ENCODE data around the gene RCAN3.
"Not testable (repeated sequence)": the region's sequence is repeated elsewhere in the genome, so short reads cannot be mapped to it uniquely, and the experiment has no call there.

The RCAN3 gene

DNA sequence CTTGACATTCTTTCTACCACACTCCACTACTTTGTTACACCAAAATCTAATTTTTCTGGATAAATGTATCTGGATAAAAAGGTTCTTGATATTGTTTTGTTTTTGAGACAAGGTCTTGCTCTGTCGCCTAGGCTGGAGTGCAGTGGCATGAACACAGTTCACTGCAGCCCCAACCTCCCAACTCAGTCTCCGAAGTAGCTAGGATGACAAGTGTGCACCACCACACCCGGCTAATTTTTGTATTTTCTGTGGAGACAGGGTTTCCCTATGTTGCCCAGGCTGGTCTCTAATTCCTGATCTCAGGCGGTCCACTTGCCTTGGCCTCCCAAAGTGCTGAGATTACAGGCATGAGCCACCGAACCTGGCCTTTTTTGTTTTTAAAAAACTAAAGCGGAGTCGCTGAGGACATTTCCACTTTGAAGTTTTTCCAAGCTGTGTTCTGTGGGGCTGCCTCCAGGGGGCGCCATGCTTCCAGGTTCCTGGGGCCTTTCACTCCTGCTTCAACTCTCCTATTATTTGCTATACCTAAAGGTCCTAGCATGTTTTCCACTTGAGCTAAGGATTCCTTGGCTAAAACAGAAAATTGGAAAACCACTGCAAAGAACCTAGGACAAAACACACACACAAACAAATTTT lies 39.2 kb downstream of the RCAN3 start:
- TF ChIP-seq, protein P1, sequence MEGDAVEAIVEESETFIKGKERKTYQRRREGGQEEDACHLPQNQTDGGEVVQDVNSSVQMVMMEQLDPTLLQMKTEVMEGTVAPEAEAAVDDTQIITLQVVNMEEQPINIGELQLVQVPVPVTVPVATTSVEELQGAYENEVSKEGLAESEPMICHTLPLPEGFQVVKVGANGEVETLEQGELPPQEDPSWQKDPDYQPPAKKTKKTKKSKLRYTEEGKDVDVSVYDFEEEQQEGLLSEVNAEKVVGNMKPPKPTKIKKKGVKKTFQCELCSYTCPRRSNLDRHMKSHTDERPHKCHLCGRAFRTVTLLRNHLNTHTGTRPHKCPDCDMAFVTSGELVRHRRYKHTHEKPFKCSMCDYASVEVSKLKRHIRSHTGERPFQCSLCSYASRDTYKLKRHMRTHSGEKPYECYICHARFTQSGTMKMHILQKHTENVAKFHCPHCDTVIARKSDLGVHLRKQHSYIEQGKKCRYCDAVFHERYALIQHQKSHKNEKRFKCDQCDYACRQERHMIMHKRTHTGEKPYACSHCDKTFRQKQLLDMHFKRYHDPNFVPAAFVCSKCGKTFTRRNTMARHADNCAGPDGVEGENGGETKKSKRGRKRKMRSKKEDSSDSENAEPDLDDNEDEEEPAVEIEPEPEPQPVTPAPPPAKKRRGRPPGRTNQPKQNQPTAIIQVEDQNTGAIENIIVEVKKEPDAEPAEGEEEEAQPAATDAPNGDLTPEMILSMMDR (conservative IDR thresholded peaks at IDR 0.05; ENCODE audit: low read length), result peak; percentile 49
- DNase-seq (ENCODE audit: low read depth), result no peak
- H3K4me3 ChIP-seq (ENCODE audit: low read length), result no peak overlapping the region

DNA sequence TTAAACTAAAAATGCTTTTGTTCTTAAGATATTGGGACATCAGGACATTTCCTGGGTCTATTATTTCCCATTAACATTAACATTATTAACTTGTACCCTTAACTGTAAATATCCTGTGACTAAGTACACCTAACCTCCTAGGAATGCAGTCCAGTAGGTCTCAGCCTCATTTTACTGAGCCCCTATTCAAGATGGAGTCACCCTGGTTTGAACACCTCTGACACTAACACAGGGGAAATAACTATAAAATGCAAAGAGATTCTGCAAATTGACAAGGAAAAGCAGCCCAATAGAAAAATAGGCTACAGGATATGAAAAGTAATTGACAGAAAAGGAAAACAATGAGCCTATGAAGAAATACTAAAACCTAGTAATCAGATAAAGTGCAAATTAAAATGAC lies 41.6 kb downstream of the RCAN3 start:
- TF ChIP-seq, protein P1 (conservative IDR thresholded peaks at IDR 0.05; ENCODE audit: low read length), result no peak

DNA sequence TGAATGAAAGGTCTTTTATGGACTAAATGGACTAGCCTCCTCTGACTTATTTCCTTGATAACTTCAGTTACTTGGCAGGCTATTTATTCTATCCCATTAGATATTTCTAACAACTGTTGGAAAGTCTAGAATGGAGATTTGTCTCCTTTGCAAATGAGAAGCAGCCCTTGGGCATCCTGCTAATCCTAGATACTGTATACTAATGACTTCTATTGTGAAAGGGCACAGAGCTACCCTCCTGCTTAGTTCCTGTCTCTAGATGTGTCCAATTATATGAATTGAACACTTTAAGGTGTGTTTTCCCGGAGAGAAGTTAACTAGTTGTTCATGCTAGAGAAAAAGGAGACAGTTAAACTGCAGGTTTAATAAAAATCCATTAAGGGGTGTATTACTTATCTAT lies 43.0 kb downstream of the RCAN3 start:
- no peak for DNase-seq (ENCODE audit: low read depth)
- TF ChIP-seq, protein P1 (conservative IDR thresholded peaks at IDR 0.05; ENCODE audit: low read length), result no peak
- no peak overlapping the region for H3K4me3 ChIP-seq (ENCODE audit: low read length)

More for the DNA sequence above, 41.6 kb downstream of the RCAN3 start:
- no peak for DNase-seq (ENCODE audit: low read depth)
- no peak overlapping the region for H3K4me3 ChIP-seq (ENCODE audit: low read length)

DNA sequence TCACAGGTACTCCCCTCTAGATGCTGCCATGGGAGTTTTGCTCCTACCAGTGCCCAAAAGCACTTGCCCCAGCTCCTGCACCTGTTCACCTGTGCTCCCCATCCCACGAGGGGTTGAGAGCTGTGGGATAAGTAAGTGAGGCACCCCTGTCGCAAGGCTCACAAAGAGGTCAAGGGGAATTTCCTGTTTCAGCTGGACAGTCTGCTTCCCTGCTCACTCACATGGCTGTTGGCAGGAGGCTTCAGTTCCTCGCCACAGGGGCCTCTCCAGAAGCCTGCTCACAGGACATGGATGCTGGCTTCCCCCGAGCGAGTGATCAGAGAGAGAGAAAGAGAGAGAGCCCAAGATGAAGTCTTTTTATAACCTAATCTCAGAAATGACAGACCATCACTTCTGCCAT lies 44.6 kb downstream of the RCAN3 start:
- H3K4me3 ChIP-seq (ENCODE audit: low read length), result no peak overlapping the region
- DNase-seq (ENCODE audit: low read depth), result no peak
- TF ChIP-seq, protein P1 (conservative IDR thresholded peaks at IDR 0.05; ENCODE audit: low read length), result no peak

DNA sequence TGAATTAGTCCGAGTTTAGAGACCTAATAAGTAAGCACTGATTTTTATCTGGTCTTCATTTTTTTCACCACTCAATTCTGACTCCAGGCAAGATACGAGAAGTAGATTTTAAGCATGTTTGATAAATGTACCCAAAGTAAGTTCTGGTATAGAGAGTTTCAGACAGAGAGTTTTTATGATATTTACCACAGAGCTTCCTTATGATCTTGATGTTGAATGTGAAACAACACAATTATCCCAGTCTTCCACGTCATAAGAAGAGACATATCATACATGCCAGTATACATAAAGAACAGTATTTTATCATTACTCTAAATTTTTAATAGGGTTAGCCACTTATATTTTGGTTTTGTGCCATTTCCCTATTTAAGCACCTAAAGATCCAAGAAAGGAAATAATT lies 45.4 kb downstream of the RCAN3 start:
- TF ChIP-seq, protein P1 (conservative IDR thresholded peaks at IDR 0.05; ENCODE audit: low read length), result no peak
- DNase-seq (ENCODE audit: low read depth), result no peak
- H3K4me3 ChIP-seq (ENCODE audit: low read length), result no peak overlapping the region

DNA sequence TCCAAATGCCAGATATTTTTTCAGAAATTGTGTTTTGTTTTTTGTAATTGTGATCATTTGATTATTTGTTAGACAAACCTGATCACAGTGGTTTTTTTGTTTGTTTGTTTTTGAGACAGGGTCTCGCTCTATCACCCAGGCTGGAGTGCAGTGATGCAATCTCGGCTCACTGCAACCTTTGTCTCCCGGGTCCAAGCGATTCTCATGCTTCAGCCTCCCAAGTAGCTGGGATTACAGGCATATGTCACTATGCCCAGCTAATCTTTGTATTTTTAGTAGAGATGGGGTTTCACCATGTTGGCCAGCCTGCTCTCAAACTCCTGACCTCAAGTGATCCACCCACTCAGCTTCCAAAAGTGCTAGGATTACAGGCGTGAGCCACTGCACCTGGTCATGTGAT lies 46.6 kb downstream of the RCAN3 start:
- DNase-seq (ENCODE audit: low read depth); H3K4me3 ChIP-seq (ENCODE audit: low read length): not testable (repeated sequence)

DNA sequence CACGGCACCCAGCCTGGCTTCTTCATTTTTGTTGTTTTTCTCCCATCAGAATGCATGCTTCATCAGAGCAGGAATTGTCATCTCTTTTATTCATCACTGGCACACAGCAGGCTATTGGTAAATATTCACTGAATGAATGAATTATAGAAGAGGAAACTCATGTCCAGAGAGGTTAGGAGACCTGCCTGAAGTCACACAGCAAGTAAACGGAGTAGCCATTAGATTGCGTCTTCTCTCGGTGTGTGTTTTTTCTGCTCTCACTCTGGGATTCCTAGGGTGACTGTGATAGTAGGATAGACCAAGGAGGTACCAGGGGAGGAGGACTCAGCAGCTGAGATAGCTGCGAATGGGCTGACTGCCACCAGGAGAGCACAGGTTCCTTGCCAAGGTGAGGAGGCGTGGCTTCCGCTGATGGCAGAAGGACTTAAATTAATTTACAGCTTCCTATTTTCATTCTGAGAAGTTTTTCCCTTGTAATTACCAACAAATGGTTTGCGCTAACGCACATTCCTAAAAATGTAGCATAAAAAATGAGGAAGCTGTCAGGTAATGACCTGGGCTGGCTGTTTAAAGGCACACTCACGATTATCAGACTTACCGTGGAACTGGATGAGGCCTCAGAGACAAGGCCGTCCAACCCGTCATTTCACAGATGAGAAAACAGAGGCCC lies 48.8 kb downstream of the RCAN3 start:
- TF ChIP-seq, protein P1 (conservative IDR thresholded peaks at IDR 0.05; ENCODE audit: low read length), result no peak
- no peak for DNase-seq (ENCODE audit: low read depth)
- no peak overlapping the region for H3K4me3 ChIP-seq (ENCODE audit: low read length)

All from AG10803 (cell line).